T-helper 22 cell (primary cell): Measurements from ENCODE around the gene NUFIP2.
"Not testable (repeated sequence)": the region's sequence is repeated elsewhere in the genome, so short reads cannot be mapped to it uniquely, and the experiment has no call there.

Source experiments
- DNase-seq: peaks from one replicate; pipeline ENCODE4 v3.0.0-alpha.2; 2020; ENCODE audit warnings: low read depth

NUFIP2 gene

GRCh38 chr17:29293890-29294579, at the start of gene NUFIP2:
Gene NUFIP2 (minus strand): TSS chr17:29294148. CDS start chr17:29294059, 89 bp downstream.
- DNase-seq, result peak; percentile 97

GRCh38 chr17:29342158-29342765, 48.3 kb upstream of the NUFIP2 start:
- DNase-seq, result no peak

- no peak for DNase-seq
Measured at GRCh38 chr17:29341726-29342125, 47.8 kb upstream of the NUFIP2 start.

- DNase-seq, result not testable (repeated sequence)
Measured at GRCh38 chr17:29339016-29339415, 45.1 kb upstream of the NUFIP2 start.

GRCh38 chr17:29331708-29332085, 37.7 kb upstream of the NUFIP2 start:
- no peak for DNase-seq

GRCh38 chr17:29331075-29331707, 37.2 kb upstream of the NUFIP2 start:
- no peak for DNase-seq

- DNase-seq, result no peak
Measured at GRCh38 chr17:29327412-29327811, 33.5 kb upstream of the NUFIP2 start.

GRCh38 chr17:29326023-29326813, 32.3 kb upstream of the NUFIP2 start:
- no peak for DNase-seq

- no peak for DNase-seq
Measured at GRCh38 chr17:29322363-29322762, 28.4 kb upstream of the NUFIP2 start.

GRCh38 chr17:29303386-29303785, 9.4 kb upstream of the NUFIP2 start:
- DNase-seq, result no peak

GRCh38 chr17:29299031-29299430, 5.1 kb upstream of the NUFIP2 start:
- no peak for DNase-seq

GRCh38 chr17:29295420-29295819, 1.5 kb upstream of the NUFIP2 start:
- no peak for DNase-seq

GRCh38 chr17:29294580-29294900, 592 bp upstream of the NUFIP2 start:
- DNase-seq, result no peak

- DNase-seq, result peak; percentile 50
Measured at GRCh38 chr17:29292992-29293889, 707 bp downstream of the NUFIP2 start.

- DNase-seq, result peak; percentile 42
Measured at GRCh38 chr17:29292071-29292991, 1.6 kb downstream of the NUFIP2 start.

- DNase-seq, result no peak
Measured at GRCh38 chr17:29291163-29291752, 2.7 kb downstream of the NUFIP2 start.

- no peak for DNase-seq
Measured at GRCh38 chr17:29289852-29290251, 4.1 kb downstream of the NUFIP2 start.

GRCh38 chr17:29283961-29284360, 10.0 kb downstream of the NUFIP2 start:
- DNase-seq, result no peak

GRCh38 chr17:29283496-29283895, 10.5 kb downstream of the NUFIP2 start:
- DNase-seq, result no peak

- DNase-seq, result no peak
Measured at GRCh38 chr17:29279397-29280070, 14.4 kb downstream of the NUFIP2 start.
